GM18505 (cell line): ENCODE measurements around the gene PRPF6.
A peak's percentile ranks its signal among the peaks of the same experiment; 100 is the strongest.
"Not testable (repeated sequence)": the region's sequence is repeated elsewhere in the genome, so short reads cannot be mapped to it uniquely, and the experiment has no call there.

Experiments
- ATAC-seq: cut with Tn5 transposase; IDR thresholded peaks from one replicate; pipeline ENCODE4 v1.9.1; 2021; ENCODE audit not compliant: unreplicated experiment
- POLR2A ChIP-seq: IDR thresholded peaks from 4 replicates; pipeline ENCODE4 v1.6.1; 2011; ENCODE audit warnings: borderline replicate concordance; ENCODE audit not compliant: insufficient read depth, insufficient read length; ENCODE audit errors: extremely low read depth

The PRPF6 gene

GRCh38 chr20:63970714-63971431 is 10.1 kb upstream of the PRPF6 start:
- TF ChIP-seq POLR2A = no peak
- no peak for ATAC-seq

GRCh38 chr20:63971960-63972311 is 9.0 kb upstream of the PRPF6 start:
- not testable (repeated sequence) for ATAC-seq

- no peak for ATAC-seq
These were observed 8.4 kb upstream of the PRPF6 start for GRCh38 chr20:63972312-63973159.

GRCh38 chr20:63973160-63973479 is 7.8 kb upstream of the PRPF6 start:
- no peak for TF ChIP-seq POLR2A

More at GRCh38 chr20:63972312-63973159, 8.4 kb upstream of the PRPF6 start:
- TF ChIP-seq POLR2A = peak; percentile 12

GRCh38 chr20:63973636-63974401 is 7.1 kb upstream of the PRPF6 start:
- no peak for TF ChIP-seq POLR2A
- peak; percentile 37 for ATAC-seq

More at GRCh38 chr20:63973160-63973479, 7.8 kb upstream of the PRPF6 start:
- ATAC-seq = no peak

- no peak for ATAC-seq
- TF ChIP-seq POLR2A = no peak
These were observed 6.3 kb upstream of the PRPF6 start for GRCh38 chr20:63974402-63975200.

- not testable (repeated sequence) for ATAC-seq
These were observed 4.4 kb upstream of the PRPF6 start for GRCh38 chr20:63976511-63976910.

GRCh38 chr20:63976980-63977738 is 3.8 kb upstream of the PRPF6 start:
- no peak for ATAC-seq
- TF ChIP-seq POLR2A = no peak

- TF ChIP-seq POLR2A = peak; percentile 40
- no peak for ATAC-seq
These were observed 3.1 kb upstream of the PRPF6 start for GRCh38 chr20:63977739-63978276.

- no peak for ATAC-seq
- peak; percentile 54 for TF ChIP-seq POLR2A
These were observed 2.4 kb upstream of the PRPF6 start for GRCh38 chr20:63978319-63979228.

- ATAC-seq = no peak
- no peak for TF ChIP-seq POLR2A
These were observed 1.7 kb upstream of the PRPF6 start for GRCh38 chr20:63979229-63979556.
